ENCODE measurements around the gene GPR3.

The GPR3 gene

GRCh38 chr1:27360159-27361043 lies 32.0 kb upstream of the GPR3 start:
- no peak overlapping the region for H3K27ac ChIP-seq (ENCODE audit: low read depth, low read length)

GRCh38 chr1:27361044-27361402 lies 31.4 kb upstream of the GPR3 start:
- Histone ChIP-seq H3K4me3 (ENCODE audit: low read length) (peak overlapping the region; percentile 76), H3K27ac (ENCODE audit: low read depth, low read length) (no peak overlapping the region), H3K27me3 (ENCODE audit: insufficient read depth, low read length) (peaks cover 47% of the 10 kb centered on the region), H3K9me3 (ENCODE audit: insufficient read depth, low read depth, low read length) (no peaks in the 10 kb centered on the region), H3K9ac (ENCODE audit: low read depth, low read length) (peak overlapping the region; percentile 37; the same call in 1 of the 2 replicates), H3K36me3 (ENCODE audit: insufficient read depth, low read length) (no peaks in the 10 kb centered on the region; the same call in 1 of the 2 replicates), H3K4me1 (ENCODE audit: insufficient read depth, low read length) (peaks cover 15% of the 10 kb centered on the region)
- WGBS = 33% methylated on average over 21 of the region's 21 CpGs

More at GRCh38 chr1:27360159-27361043, 32.0 kb upstream of the GPR3 start:
- peaks cover 47% of the 10 kb centered on the region for H3K27me3 ChIP-seq (ENCODE audit: insufficient read depth, low read length)
- no peaks in the 10 kb centered on the region for H3K9me3 ChIP-seq (ENCODE audit: insufficient read depth, low read depth, low read length)
- no peaks in the 10 kb centered on the region; the same call in 1 of the 2 replicates for H3K36me3 ChIP-seq (ENCODE audit: insufficient read depth, low read length)
- peaks cover 15% of the 10 kb centered on the region for H3K4me1 ChIP-seq (ENCODE audit: insufficient read depth, low read length)
- peak overlapping the region; percentile 76 for H3K4me3 ChIP-seq (ENCODE audit: low read length)
- 2% methylated on average over 68 of the region's 71 CpGs for WGBS
- peak overlapping the region; percentile 37; the same call in 1 of the 2 replicates for H3K9ac ChIP-seq (ENCODE audit: low read depth, low read length)

- H3K9me3 ChIP-seq (ENCODE audit: insufficient read depth, low read depth, low read length) = no peaks in the 10 kb centered on the region
- WGBS = 88% methylated on average over 8 of the region's 8 CpGs
- peaks cover 15% of the 10 kb centered on the region for H3K4me1 ChIP-seq (ENCODE audit: insufficient read depth, low read length)
- no peak overlapping the region for H3K27ac ChIP-seq (ENCODE audit: low read depth, low read length)
- no peaks in the 10 kb centered on the region for H3K36me3 ChIP-seq (ENCODE audit: insufficient read depth, low read length)
- peaks cover 47% of the 10 kb centered on the region for H3K27me3 ChIP-seq (ENCODE audit: insufficient read depth, low read length)
- H3K4me3 ChIP-seq (ENCODE audit: low read length) = peak overlapping the region; percentile 76; the same call in 1 of the 2 replicates
- no peak overlapping the region for H3K9ac ChIP-seq (ENCODE audit: low read depth, low read length)
Measured at GRCh38 chr1:27361553-27361952, 30.9 kb upstream of the GPR3 start.

- no peak overlapping the region for H3K27ac ChIP-seq (ENCODE audit: low read depth, low read length)
- H3K4me1 ChIP-seq (ENCODE audit: insufficient read depth, low read length) = peaks cover 22% of the 10 kb centered on the region
- no peaks in the 10 kb centered on the region for H3K9me3 ChIP-seq (ENCODE audit: insufficient read depth, low read depth, low read length)
- H3K36me3 ChIP-seq (ENCODE audit: insufficient read depth, low read length) = no peaks in the 10 kb centered on the region
- peaks cover 32% of the 10 kb centered on the region for H3K27me3 ChIP-seq (ENCODE audit: insufficient read depth, low read length)
- no peak overlapping the region for H3K9ac ChIP-seq (ENCODE audit: low read depth, low read length)
- 84% methylated on average over 26 of the region's 26 CpGs for WGBS
- H3K4me3 ChIP-seq (ENCODE audit: low read length) = no peak overlapping the region
Measured at GRCh38 chr1:27363766-27364695, 28.4 kb upstream of the GPR3 start.

- Histone ChIP-seq H3K9me3 (ENCODE audit: insufficient read depth, low read depth, low read length) (no peaks in the 10 kb centered on the region), H3K9ac (ENCODE audit: low read depth, low read length) (no peak overlapping the region), H3K4me3 (ENCODE audit: low read length) (peak overlapping the region; percentile 6), H3K36me3 (ENCODE audit: insufficient read depth, low read length) (no peaks in the 10 kb centered on the region), H3K27ac (ENCODE audit: low read depth, low read length) (no peak overlapping the region), H3K27me3 (ENCODE audit: insufficient read depth, low read length) (peaks cover 24% of the 10 kb centered on the region), H3K4me1 (ENCODE audit: insufficient read depth, low read length) (peaks cover 21% of the 10 kb centered on the region)
- 80% methylated on average over 11 of the region's 11 CpGs for WGBS
Measured at GRCh38 chr1:27364696-27365371, 27.6 kb upstream of the GPR3 start.

- Histone ChIP-seq H3K9me3 (ENCODE audit: insufficient read depth, low read depth, low read length) (no peaks in the 10 kb centered on the region), H3K4me1 (ENCODE audit: insufficient read depth, low read length) (peaks cover 18% of the 10 kb centered on the region), H3K9ac (ENCODE audit: low read depth, low read length) (0 out of 2 replicates have a peak overlapping the region, but pooled peaks have one; percentile 63), H3K4me3 (ENCODE audit: low read length) (peak overlapping the region; percentile 84), H3K36me3 (ENCODE audit: insufficient read depth, low read length) (no peaks in the 10 kb centered on the region), H3K27me3 (ENCODE audit: insufficient read depth, low read length) (peaks cover 18% of the 10 kb centered on the region), H3K27ac (ENCODE audit: low read depth, low read length) (no peak overlapping the region; the same call in 1 of the 2 replicates)
- WGBS = 7% methylated on average over 40 of the region's 40 CpGs
Measured at GRCh38 chr1:27365372-27366112, 26.9 kb upstream of the GPR3 start.

GRCh38 chr1:27366113-27366410 lies 26.4 kb upstream of the GPR3 start:
- Histone ChIP-seq H3K27me3 (ENCODE audit: insufficient read depth, low read length) (peaks cover 13% of the 10 kb centered on the region), H3K36me3 (ENCODE audit: insufficient read depth, low read length) (no peaks in the 10 kb centered on the region), H3K27ac (ENCODE audit: low read depth, low read length) (no peak overlapping the region; the same call in 1 of the 2 replicates), H3K9me3 (ENCODE audit: insufficient read depth, low read depth, low read length) (no peaks in the 10 kb centered on the region), H3K4me1 (ENCODE audit: insufficient read depth, low read length) (peaks cover 18% of the 10 kb centered on the region), H3K4me3 (ENCODE audit: low read length) (peak overlapping the region; percentile 84), H3K9ac (ENCODE audit: low read depth, low read length) (peak overlapping the region; percentile 63)
- WGBS = under 1% methylated on average over 30 of the region's 30 CpGs

GRCh38 chr1:27366411-27367159 lies 25.8 kb upstream of the GPR3 start, which contains the start of gene MAP3K6:
Gene MAP3K6 (minus strand): TSS chr1:27366961. CDS start chr1:27366597, 364 bp downstream.
- Histone ChIP-seq H3K27me3 (ENCODE audit: insufficient read depth, low read length) (peaks cover 7% of the 10 kb centered on the region), H3K36me3 (ENCODE audit: insufficient read depth, low read length) (no peaks in the 10 kb centered on the region), H3K9me3 (ENCODE audit: insufficient read depth, low read depth, low read length) (no peaks in the 10 kb centered on the region), H3K9ac (ENCODE audit: low read depth, low read length) (peak within 1 kb of the TSS; percentile 63), H3K27ac (ENCODE audit: low read depth, low read length) (peak within 1 kb of the TSS; percentile 73; the same call in 1 of the 2 replicates), H3K4me1 (ENCODE audit: insufficient read depth, low read length) (peaks cover 18% of the 10 kb centered on the region), H3K4me3 (ENCODE audit: low read length) (peak within 1 kb of the TSS; percentile 84)
- under 1% methylated on average over 67 of the region's 67 CpGs for WGBS

- Histone ChIP-seq H3K36me3 (ENCODE audit: insufficient read depth, low read length) (no peaks in the 10 kb centered on the region), H3K9ac (ENCODE audit: low read depth, low read length) (peak overlapping the region; percentile 63), H3K9me3 (ENCODE audit: insufficient read depth, low read depth, low read length) (no peaks in the 10 kb centered on the region), H3K27me3 (ENCODE audit: insufficient read depth, low read length) (0 out of 2 replicates have a peak, but pooled peaks cover 1% of the 10 kb centered on the region), H3K4me1 (ENCODE audit: insufficient read depth, low read length) (peaks cover 18% of the 10 kb centered on the region), H3K4me3 (ENCODE audit: low read length) (peak overlapping the region; percentile 84), H3K27ac (ENCODE audit: low read depth, low read length) (peak overlapping the region; percentile 73; the same call in 1 of the 2 replicates)
- WGBS = 34% methylated on average over 8 of the region's 8 CpGs
Measured at GRCh38 chr1:27367160-27367650, 25.2 kb upstream of the GPR3 start.
